HepG2 (cell line): ENCODE data around the gene IP6K3. TPM values are rescaled to one million over a fixed set of nuclear protein-coding genes. Genes with fewer than 3 reads are reported as not detected.

ENCODE experiments used
- ARID3A ChIP-seq: IDR thresholded peaks from 2 replicates; pipeline ENCODE4 v1.6.1; 2012; ENCODE audit warnings: low read depth, low read length, improper control_type of control experiment
- ASH2L ChIP-seq: fragments of 300-600, 200-600 bp; sonication (generic); IDR thresholded peaks from 2 replicates; pipeline ENCODE4 v1.7.0; 2017; ENCODE audit warnings: low read depth, mild to moderate bottlenecking, moderate library complexity, mixed read lengths, low read length; ENCODE audit not compliant: insufficient read length
- CBX2 ChIP-seq, 2 experiments: fragments of 200-600 bp in 1 of 2; sonication (generic); formaldehyde crosslinking in 1 of 2; IDR thresholded peaks; 2 replicates each; pipeline versions ENCODE4 v1.7.0 to v1.8.1; 2018 to 2022; ENCODE audit warnings: low read depth in 2 of 2, low read length in 1 of 2, mild to moderate bottlenecking in 1 of 2, missing genetic modification reagents in 1 of 2
- EED ChIP-seq: sonication (generic); formaldehyde crosslinking; IDR thresholded peaks from 2 replicates; pipeline ENCODE4 v1.5.0; 2020; ENCODE audit warnings: mild to moderate bottlenecking, missing genetic modification reagents
- MAF1 ChIP-seq: sonication (generic); formaldehyde crosslinking; IDR thresholded peaks from 2 replicates; pipeline ENCODE4 v1.5.0; 2020; ENCODE audit warnings: missing genetic modification reagents, borderline replicate concordance
- MLLT10 ChIP-seq: sonication (generic); formaldehyde crosslinking; IDR thresholded peaks from 2 replicates; pipeline ENCODE4 v1.4.0; 2020; ENCODE audit warnings: missing genetic modification reagents
- NFKBIZ ChIP-seq: IDR thresholded peaks from 2 replicates; pipeline ENCODE4 v1.6.1; 2018; ENCODE audit warnings: missing genetic modification reagents, missing compliant biosample characterization
- POLR2G ChIP-seq: fragments of 200-400 bp; formaldehyde crosslinking; IDR thresholded peaks from 2 replicates; pipeline ENCODE4 v1.6.1; 2018; ENCODE audit warnings: mild to moderate bottlenecking, low read depth, low read length, moderate library complexity
- REXO4 ChIP-seq: sonication (generic); formaldehyde crosslinking; IDR thresholded peaks from 2 replicates; pipeline ENCODE4 v1.8.0; 2022; ENCODE audit warnings: missing genetic modification reagents, mild to moderate bottlenecking, borderline replicate concordance
- RFXAP ChIP-seq: sonication (generic); formaldehyde crosslinking; IDR thresholded peaks from 2 replicates; pipeline ENCODE4 v1.4.0; 2020; ENCODE audit warnings: missing genetic modification reagents, borderline replicate concordance
- RXRB ChIP-seq: IDR thresholded peaks from 2 replicates; pipeline ENCODE4 v1.6.1; 2016; ENCODE audit warnings: borderline replicate concordance, missing genetic modification reagents, missing compliant biosample characterization
- TARDBP ChIP-seq: sonication (generic); formaldehyde crosslinking; IDR thresholded peaks from 2 replicates; pipeline ENCODE4 v1.8.0; 2022; ENCODE audit warnings: mild to moderate bottlenecking, missing genetic modification reagents
- ZFP1 ChIP-seq: IDR thresholded peaks from 2 replicates; pipeline ENCODE4 v1.6.1; 2016
- ZNF282 ChIP-seq: fragments of 450-650 bp; IDR thresholded peaks from 2 replicates; pipeline ENCODE4 v1.6.1; 2018; ENCODE audit not compliant: partially characterized antibody
- ZNF3 ChIP-seq: IDR thresholded peaks from 2 replicates; pipeline ENCODE4 v1.7.0; 2017; ENCODE audit warnings: inconsistent platforms
- ZNF333 ChIP-seq: sonication (generic); formaldehyde crosslinking; IDR thresholded peaks from 2 replicates; pipeline ENCODE4 v1.4.0; 2020; ENCODE audit warnings: mild to moderate bottlenecking, missing genetic modification reagents, borderline replicate concordance
- ZNF558 ChIP-seq: sonication (generic); formaldehyde crosslinking; IDR thresholded peaks from 2 replicates; pipeline ENCODE4 v1.9.0; 2022; ENCODE audit warnings: mild to moderate bottlenecking, missing genetic modification reagents, borderline replicate concordance
- ZNF589 ChIP-seq: sonication (generic); formaldehyde crosslinking; conservative IDR thresholded peaks from 2 replicates; pipeline ENCODE4 v1.8.0; 2022; ENCODE audit warnings: mild to moderate bottlenecking, moderate library complexity, missing genetic modification reagents
- ZNF605 ChIP-seq: sonication (generic); formaldehyde crosslinking; IDR thresholded peaks from 2 replicates; pipeline ENCODE4 v1.8.0; 2022; ENCODE audit warnings: mild to moderate bottlenecking, missing genetic modification reagents
- ZNF619 ChIP-seq: sonication (generic); formaldehyde crosslinking; IDR thresholded peaks from 2 replicates; pipeline ENCODE4 v1.4.0; 2020; ENCODE audit warnings: mild to moderate bottlenecking, missing genetic modification reagents
- ZNF674 ChIP-seq: sonication (generic); formaldehyde crosslinking; IDR thresholded peaks from 2 replicates; pipeline ENCODE4 v1.5.0; 2020; ENCODE audit warnings: low read depth, mild to moderate bottlenecking, missing genetic modification reagents
- ZNF720 ChIP-seq: sonication (generic); formaldehyde crosslinking; IDR thresholded peaks from 2 replicates; pipeline ENCODE4 v1.4.0; 2020; ENCODE audit warnings: missing genetic modification reagents
- polyA plus RNA-seq, 8 experiments: library from polyadenylated mRNA; depleted of rRNA in 3 of 8; stranded (reverse) in 7 of 8; unstranded in 1 of 8; fragments of >200 nt; fragmentation: Illumina TruSeq in 4 of 8; extraction: Trizol in 4 of 8; gene quantifications; 2 replicates each; pipeline versions ENCODE4 v1.2.1 to v1.2.3, GENCODE V29; 2011 to 2016; ENCODE audit warnings: low read depth in 4 of 8, missing spikeins in 1 of 8, mixed read lengths in 1 of 8; ENCODE audit not compliant: insufficient read depth in 1 of 8
- total RNA-seq, 5 experiments: library from RNA; depleted of rRNA; stranded (reverse); fragments of >200 nt; fragmentation: Illumina TruSeq; extraction: Trizol; gene quantifications; 2 replicates each; pipeline ENCODE4 v1.2.3, GENCODE V29; 2016; ENCODE audit warnings: low read depth in 1 of 5
- TF ChIP-seq, protein P1 (sequence below): sonication (generic); formaldehyde crosslinking; IDR thresholded peaks from 2 replicates; pipeline ENCODE4 v1.4.0; 2020; ENCODE audit warnings: mild to moderate bottlenecking, low read depth, missing genetic modification reagents
- TF ChIP-seq, protein P2 (sequence below), 2 experiments: IDR thresholded peaks; 2 replicates each; pipeline ENCODE4 v1.6.1; 2011 to 2012; ENCODE audit warnings: low read length in 2 of 2, borderline replicate concordance in 1 of 2, low read depth in 1 of 2, mild to moderate bottlenecking in 1 of 2, moderate library complexity in 1 of 2

Gene IP6K3
- total and polyA plus RNA-seq, 2 of the 13 experiments (the other 11 are each of a cell fraction or from before 2014, with no cell fraction given) = 0.11 to 0.18 TPM

DNA sequence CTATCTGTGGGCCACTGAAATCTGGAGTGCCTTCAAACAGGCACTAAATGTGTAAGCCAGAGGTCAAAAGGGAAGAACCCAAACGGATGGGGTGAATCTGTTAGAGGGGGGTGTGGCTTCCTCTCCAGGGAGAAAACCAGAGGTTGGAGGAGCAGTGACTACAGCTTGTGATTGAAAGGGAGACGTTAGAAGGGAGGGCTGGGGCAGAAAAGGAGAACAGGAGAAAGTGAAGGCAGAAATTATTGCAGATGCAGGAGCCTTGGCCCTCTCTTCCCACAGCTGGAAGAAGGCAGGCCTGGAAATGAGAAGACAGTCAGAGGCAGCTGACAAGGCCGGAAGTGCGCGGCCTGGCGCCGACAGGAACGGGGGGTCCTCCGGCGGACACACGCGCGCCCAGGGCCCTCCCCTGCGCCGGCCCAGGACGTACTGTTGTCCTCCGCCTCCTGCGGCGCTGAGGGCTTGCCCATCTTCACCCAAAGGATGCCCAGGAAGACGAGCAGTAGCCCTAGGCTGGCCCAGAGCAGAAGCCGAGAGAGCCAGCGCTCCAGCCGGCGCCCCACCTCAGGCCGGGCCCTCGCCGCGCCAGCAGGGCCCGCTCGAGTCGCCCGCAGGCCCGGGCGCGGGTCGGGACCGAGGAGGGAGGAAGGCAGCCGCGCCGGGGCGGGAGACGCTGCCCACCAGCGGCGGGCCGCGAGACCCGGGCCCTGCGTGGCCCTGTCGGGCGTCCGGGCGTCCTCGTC is 41.4 kb upstream of the IP6K3 start (continued):
- TF ChIP-seq ZNF720 (CRISPR knock-in tag) (no peak), ZNF619 (CRISPR knock-in tag) (no peak), TARDBP (CRISPR knock-in tag) (peak; percentile 63), RXRB (CRISPR knock-in tag) (0 out of 2 replicates have a peak, but pooled peaks have one; percentile 47), ZNF605 (CRISPR knock-in tag) (peak; percentile 83), ZNF558 (CRISPR knock-in tag) (no peak), POLR2G (peak; percentile 73), ZNF3 (no peak), ARID3A (no peak), ZNF589 (no peak), MLLT10 (CRISPR knock-in tag) (no peak), REXO4 (CRISPR knock-in tag) (no peak), EED (CRISPR knock-in tag) (no peak), ZNF674 (CRISPR knock-in tag) (no peak), MAF1 (CRISPR knock-in tag) (0 out of 2 replicates have a peak, but pooled peaks have one; percentile 38), ZNF333 (CRISPR knock-in tag) (peak; percentile 33; the same call in 1 of the 2 replicates), ASH2L (no peak), ZFP1 (CRISPR knock-in tag) (no peak), ZNF282 (no peak), RFXAP (CRISPR knock-in tag) (no peak), NFKBIZ (CRISPR knock-in tag) (no peak), CBX2 (IDR thresholded peaks at IDR 0.05; ENCODE audit: low read depth, low read length) (no peak), CBX2 (CRISPR knock-in tag; IDR thresholded peaks at IDR 0.05; ENCODE audit: low read depth) (no peak; the same call in 1 of the 2 replicates)
- TF ChIP-seq, protein P1, sequence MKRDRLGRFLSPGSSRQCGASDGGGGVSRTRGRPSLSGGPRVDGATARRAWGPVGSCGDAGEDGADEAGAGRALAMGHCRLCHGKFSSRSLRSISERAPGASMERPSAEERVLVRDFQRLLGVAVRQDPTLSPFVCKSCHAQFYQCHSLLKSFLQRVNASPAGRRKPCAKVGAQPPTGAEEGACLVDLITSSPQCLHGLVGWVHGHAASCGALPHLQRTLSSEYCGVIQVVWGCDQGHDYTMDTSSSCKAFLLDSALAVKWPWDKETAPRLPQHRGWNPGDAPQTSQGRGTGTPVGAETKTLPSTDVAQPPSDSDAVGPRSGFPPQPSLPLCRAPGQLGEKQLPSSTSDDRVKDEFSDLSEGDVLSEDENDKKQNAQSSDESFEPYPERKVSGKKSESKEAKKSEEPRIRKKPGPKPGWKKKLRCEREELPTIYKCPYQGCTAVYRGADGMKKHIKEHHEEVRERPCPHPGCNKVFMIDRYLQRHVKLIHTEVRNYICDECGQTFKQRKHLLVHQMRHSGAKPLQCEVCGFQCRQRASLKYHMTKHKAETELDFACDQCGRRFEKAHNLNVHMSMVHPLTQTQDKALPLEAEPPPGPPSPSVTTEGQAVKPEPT (CRISPR knock-in tag) = no peak
- TF ChIP-seq, protein P2, sequence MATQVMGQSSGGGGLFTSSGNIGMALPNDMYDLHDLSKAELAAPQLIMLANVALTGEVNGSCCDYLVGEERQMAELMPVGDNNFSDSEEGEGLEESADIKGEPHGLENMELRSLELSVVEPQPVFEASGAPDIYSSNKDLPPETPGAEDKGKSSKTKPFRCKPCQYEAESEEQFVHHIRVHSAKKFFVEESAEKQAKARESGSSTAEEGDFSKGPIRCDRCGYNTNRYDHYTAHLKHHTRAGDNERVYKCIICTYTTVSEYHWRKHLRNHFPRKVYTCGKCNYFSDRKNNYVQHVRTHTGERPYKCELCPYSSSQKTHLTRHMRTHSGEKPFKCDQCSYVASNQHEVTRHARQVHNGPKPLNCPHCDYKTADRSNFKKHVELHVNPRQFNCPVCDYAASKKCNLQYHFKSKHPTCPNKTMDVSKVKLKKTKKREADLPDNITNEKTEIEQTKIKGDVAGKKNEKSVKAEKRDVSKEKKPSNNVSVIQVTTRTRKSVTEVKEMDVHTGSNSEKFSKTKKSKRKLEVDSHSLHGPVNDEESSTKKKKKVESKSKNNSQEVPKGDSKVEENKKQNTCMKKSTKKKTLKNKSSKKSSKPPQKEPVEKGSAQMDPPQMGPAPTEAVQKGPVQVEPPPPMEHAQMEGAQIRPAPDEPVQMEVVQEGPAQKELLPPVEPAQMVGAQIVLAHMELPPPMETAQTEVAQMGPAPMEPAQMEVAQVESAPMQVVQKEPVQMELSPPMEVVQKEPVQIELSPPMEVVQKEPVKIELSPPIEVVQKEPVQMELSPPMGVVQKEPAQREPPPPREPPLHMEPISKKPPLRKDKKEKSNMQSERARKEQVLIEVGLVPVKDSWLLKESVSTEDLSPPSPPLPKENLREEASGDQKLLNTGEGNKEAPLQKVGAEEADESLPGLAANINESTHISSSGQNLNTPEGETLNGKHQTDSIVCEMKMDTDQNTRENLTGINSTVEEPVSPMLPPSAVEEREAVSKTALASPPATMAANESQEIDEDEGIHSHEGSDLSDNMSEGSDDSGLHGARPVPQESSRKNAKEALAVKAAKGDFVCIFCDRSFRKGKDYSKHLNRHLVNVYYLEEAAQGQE (IDR thresholded peaks at IDR 0.05; ENCODE audit: borderline replicate concordance in 1 of 2, low read depth in 1 of 2, low read length in 2 of 2) = no peak
